Tongue (tissue), 2 donors: ENCODE measurements around the gene PRKAG3. TPM values are rescaled to one million over a fixed set of nuclear protein-coding genes. Genes with fewer than 3 reads are reported as not detected.

ENCODE experiments used
- DNase-seq: peaks from one replicate; pipeline ENCODE4 v3.0.0-alpha.2; 2015
- total RNA-seq: library from RNA; depleted of rRNA; stranded (reverse); fragments of >200 nt; gene quantifications from one replicate; pipeline ENCODE4 v1.2.3, GENCODE V29; 2014

The PRKAG3 gene
- total RNA-seq, 1 donor from 2014 or later: 19.7 TPM

- DNase-seq: no peak
These were observed 17.7 kb downstream of the PRKAG3 start for GRCh38 chr2:218813771-218814460.

GRCh38 chr2:218812861-218813260, 18.7 kb downstream of the PRKAG3 start:
- no peak for DNase-seq

GRCh38 chr2:218812096-218812815, 19.3 kb downstream of the PRKAG3 start:
- DNase-seq: no peak

DNA sequence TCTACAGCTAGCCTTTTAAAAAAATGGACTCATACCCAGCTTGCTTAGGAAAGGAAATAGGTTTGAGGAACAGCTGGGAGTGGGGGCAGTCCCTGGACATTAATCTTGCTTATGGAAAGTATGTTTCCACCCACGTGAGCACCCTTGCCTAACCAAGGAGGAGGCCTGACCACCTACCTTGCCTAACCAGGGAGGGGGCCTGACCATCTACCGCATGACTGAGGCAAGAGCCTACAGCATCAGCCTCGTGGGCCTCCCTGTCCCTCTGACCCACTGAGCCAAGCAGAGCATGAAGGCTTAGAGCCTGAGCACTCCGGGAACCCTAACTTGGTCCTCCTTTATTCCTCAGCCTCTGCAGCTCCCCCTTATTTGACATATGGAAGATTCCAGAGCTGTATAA, 20.2 kb downstream of the PRKAG3 start:
- DNase-seq: no peak

DNA sequence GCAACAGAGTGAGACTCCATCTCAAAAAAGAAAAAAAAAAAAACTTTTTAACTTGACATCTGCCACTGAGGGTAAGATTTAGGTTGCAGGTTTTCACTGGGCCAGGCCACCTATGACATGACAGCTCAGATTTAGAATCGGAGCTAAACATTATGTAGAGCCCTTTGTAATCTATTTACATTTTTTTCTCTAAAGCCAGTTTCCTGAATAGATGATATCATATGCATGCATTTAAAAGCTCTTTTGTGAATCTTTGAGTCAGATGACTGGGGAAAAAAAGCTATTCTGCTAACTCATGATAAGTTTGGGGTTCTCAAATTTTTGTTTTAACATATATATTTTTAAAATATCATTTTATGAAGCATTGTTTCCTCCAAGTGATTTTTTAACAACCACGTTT, 21.3 kb downstream of the PRKAG3 start:
- DNase-seq: no peak

GRCh38 chr2:218809515-218809914, 22.1 kb downstream of the PRKAG3 start:
- no peak for DNase-seq

DNA sequence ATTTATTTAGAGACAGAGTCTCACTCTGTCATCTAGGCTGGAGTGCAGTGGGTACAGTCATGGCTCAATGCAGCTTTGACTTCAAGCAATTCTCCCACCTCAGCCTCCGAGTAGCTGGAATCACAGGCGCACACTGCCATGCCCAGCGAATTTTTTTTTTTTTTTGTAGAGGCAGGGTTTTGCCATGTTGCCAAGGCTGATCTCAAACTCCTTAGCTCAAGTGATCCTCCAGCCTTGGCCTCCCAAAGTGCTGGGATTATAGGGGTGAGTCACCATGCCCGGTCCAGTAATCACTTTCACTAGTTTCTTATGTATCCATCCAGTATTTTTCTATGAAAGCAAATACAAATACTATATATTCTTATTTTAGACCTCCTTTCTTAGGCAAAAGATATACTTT, 24.0 kb downstream of the PRKAG3 start:
- no peak for DNase-seq

GRCh38 chr2:218806346-218806978, 25.1 kb downstream of the PRKAG3 start:
- DNase-seq: peak; percentile 67

- DNase-seq: peak; percentile 85
These were observed 26.0 kb downstream of the PRKAG3 start for GRCh38 chr2:218805627-218806026.

- no peak for DNase-seq
These were observed 26.8 kb downstream of the PRKAG3 start for GRCh38 chr2:218804817-218805216.

GRCh38 chr2:218802386-218802994, 29.1 kb downstream of the PRKAG3 start:
- DNase-seq: no peak

- no peak for DNase-seq
These were observed 31.6 kb downstream of the PRKAG3 start for GRCh38 chr2:218799990-218800389.

GRCh38 chr2:218798767-218799504, 32.7 kb downstream of the PRKAG3 start:
- DNase-seq: no peak

DNA sequence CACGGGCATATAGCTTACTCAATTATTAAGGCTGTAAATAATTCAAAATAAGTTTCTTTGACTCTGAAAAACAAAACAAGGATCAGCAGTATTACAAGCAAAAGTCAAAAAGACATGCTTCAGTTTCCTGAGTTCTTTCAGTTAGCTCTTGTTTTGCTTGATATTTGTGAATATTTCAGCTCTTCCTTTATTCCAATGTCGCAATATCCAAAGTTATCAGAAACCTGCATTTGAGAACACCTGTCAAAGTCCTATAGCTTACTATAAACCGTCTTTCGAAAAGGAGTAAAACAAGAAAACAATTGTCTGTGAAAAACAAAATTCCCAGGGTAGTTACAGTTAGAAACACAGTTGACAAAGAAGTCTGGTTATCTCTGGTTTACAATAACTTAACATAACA, 34.9 kb downstream of the PRKAG3 start:
- no peak for DNase-seq

DNA sequence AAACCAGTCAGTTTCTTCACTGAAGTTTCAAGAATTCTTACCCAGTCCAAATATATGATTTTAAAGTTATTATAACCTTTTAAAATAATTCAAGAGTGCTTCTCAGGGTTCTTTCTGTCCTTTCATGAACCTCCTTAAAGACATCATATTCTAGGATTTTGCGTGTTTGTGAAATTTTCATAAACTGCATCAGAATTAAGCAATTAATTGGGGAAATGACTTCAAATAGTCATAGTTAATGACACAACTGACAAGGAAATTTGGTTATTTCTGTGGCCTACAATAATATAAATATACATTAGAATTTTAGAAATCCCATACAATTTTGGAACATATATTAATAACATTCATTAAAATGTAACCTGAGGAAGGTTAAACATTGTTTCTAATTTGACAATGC, 39.2 kb downstream of the PRKAG3 start:
- DNase-seq: no peak

DNA sequence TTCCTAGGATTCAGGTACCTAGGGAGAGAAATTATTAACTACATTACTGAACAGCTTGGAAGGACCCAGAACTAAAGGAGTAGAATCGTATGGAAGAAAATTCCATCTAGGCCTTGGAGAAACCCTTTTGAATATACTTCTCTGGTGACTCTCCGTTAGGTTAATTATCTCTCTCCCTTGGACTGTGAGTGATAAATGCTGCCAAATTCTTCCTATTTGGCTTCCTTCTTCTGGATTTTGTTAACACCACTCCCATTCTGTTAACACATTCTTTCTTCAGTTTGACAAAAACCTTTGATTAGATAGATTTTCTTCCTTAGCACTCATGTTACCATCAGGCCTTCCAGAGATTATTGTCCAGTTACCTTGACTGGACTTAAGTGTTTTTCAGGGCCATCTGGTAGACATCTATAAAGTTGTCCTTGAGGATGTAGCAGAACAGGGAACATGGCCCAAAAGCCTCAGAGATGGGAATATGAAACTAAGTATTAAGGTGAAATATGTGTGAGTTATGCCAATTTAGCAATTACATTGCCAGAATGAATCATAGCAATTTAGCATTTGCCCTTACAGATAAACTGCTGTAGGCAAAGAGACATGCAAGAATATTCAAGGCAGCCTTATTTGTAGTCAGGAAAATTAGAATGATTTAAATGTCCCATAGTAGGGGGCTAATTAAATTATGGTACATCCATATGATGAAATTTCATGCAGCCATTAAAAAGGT, 42.9 kb downstream of the PRKAG3 start:
- DNase-seq: no peak

GRCh38 chr2:218786133-218786532, 45.5 kb downstream of the PRKAG3 start:
- no peak for DNase-seq

DNA sequence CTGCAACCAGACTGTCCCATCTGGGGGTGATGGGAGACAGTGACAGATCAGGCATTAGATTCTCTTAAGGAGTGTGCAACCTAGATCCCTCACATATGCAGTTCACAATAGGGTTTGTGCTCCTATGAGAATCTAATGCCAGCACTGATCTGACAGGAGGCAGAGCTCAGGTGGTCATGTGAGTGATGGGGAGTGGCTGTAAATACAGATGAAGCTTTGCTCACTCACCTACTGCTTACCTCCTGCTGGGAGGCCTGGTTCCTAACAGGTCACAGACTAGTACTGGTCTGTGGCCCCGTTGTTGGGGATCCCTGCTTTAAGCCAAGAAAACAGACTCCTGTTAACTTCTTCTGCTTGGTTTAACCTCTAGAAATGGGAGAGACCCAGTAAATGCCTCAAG, 46.5 kb downstream of the PRKAG3 start:
- DNase-seq: no peak

DNA sequence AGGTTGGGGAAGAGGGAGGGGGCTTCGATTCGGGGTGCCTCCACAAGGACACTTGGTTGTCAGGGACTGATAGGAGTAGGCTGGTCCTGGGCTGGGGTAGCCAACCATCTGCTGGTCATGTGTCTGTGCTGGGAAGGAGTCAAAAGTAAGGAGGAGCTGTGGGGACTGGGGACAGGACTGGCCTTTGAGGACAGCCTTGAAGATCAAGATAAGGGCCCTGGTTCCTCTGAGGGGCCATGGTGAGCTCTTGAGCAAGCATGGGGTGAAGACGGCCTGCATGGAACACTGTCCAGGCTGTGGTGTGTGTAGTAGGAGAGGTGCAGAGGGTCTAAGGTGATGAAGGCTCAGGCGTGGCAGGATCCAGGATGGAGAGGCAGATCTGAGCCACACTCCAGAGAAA, 47.9 kb downstream of the PRKAG3 start:
- no peak for DNase-seq

GRCh38 chr2:218782528-218782844, 49.1 kb downstream of the PRKAG3 start:
- DNase-seq: no peak

- DNase-seq: peak; percentile 67
These were observed 49.7 kb downstream of the PRKAG3 start, which contains the start of gene CYP27A1 for GRCh38 chr2:218781691-218782527. CYP27A1 (plus strand) TSS chr2:218782147; CDS start chr2:218782183, 36 bp downstream.
